Stimulated activated CD8-positive, alpha-beta memory T cell treated with anti-CD3 and anti-CD28 coated beads, Interleukin-15, amount 100 ng/mL, for 48 hours (primary cell): ENCODE data around the gene MEPCE.

ENCODE experiments used
- DNase-seq, 2 donors: peaks; one replicate each; pipeline ENCODE4 v3.0.0-alpha.2; 2020; ENCODE audit warnings: low read depth in 2 of 2

Gene MEPCE

GRCh38 chr7:100483090-100483721 is 53.6 kb downstream of the MEPCE start:
- peak; percentile 74 for DNase-seq
